Transverse colon (tissue), 4 donors: Measurements from ENCODE around the gene SCTR. TPM values are rescaled to one million over a fixed set of nuclear protein-coding genes. Genes with fewer than 3 reads are reported as not detected.
A peak's percentile ranks its signal among the peaks of the same experiment; 100 is the strongest.

Source experiments
- DNase-seq: peaks from one replicate; pipeline ENCODE4 v3.0.0-alpha.2; 2019
- H3K27ac ChIP-seq, 4 donors: fragments of 200-600 bp; sonication (generic); 2 replicates each; pipeline ENCODE4 v1.5.1; 2016 to 2018; ENCODE audit warnings: inconsistent platforms in 4 of 4
- H3K27me3 ChIP-seq: fragments of 200-600 bp; sonication (generic); 2 replicates; pipeline ENCODE4 v1.5.1; 2017; ENCODE audit warnings: inconsistent platforms
- H3K36me3 ChIP-seq, 4 donors: fragments of 200-600 bp; sonication (generic); 2 replicates each; pipeline ENCODE4 v1.5.1; 2017 to 2019; ENCODE audit warnings: inconsistent platforms in 4 of 4
- H3K4me1 ChIP-seq, 4 donors: fragments of 200-600 bp; sonication (generic); 2 replicates each; pipeline ENCODE4 v1.5.1; 2017 to 2020; ENCODE audit warnings: inconsistent platforms in 4 of 4
- H3K4me3 ChIP-seq, 4 donors: fragments of 200-600 bp; sonication (generic); 1 replicate in 1 of 4; 2 replicates in 3 of 4; pipeline versions ENCODE4 v1.5.1 to v1.6.1; 2017 to 2019; ENCODE audit warnings: inconsistent platforms in 4 of 4
- H3K9me3 ChIP-seq, 2 donors: fragments of 200-600 bp; sonication (generic); 2 replicates each; pipeline ENCODE4 v1.5.1; 2017 to 2019; ENCODE audit warnings: inconsistent platforms in 2 of 2
- EP300 ChIP-seq: sonication (generic); formaldehyde crosslinking; IDR thresholded peaks from one replicate; pipeline ENCODE4 v1.6.1; 2017; ENCODE audit warnings: antibody characterized with exemption, low read depth
- POLR2A ChIP-seq: fragments of 450-650 bp; IDR thresholded peaks from one replicate; pipeline ENCODE4 v1.6.1; 2016; ENCODE audit warnings: antibody characterized with exemption, mild to moderate bottlenecking, moderate library complexity
- POLR2AphosphoS5 ChIP-seq, 3 donors: sonication (generic); formaldehyde crosslinking; IDR thresholded peaks; one replicate each; pipeline ENCODE4 v1.6.1; 2016; ENCODE audit warnings: antibody characterized with exemption in 3 of 3
- WGBS, 2 donors: methylation state at CpG; one replicate each; pipeline ENCODE4 v1.1.5; 2018; ENCODE audit warnings: low coverage in 1 of 2; 5-methylcytosine and 5-hydroxymethylcytosine counted together
- in situ Hi-C, 4 donors: fragments of 200-750 bp; cut with MboI; loops; one replicate each; pipeline versions ENCODE4 v1.15.0 to v1.15.1; 2017; ENCODE audit warnings: low sequenced_read_pairs in 3 of 4, low pct_ligation_motif_present in 1 of 4, low pct_unique_long_range_greater_than_20kb in 1 of 4
- intact Hi-C: fragments of 100-400 bp; cut with DNase I; formaldehyde crosslinking; loops from one replicate; pipeline ENCODE4 v1.15.1; 2023; ENCODE audit warnings: low total_unique reads
- total RNA-seq, 4 donors: library from RNA; depleted of rRNA; stranded (reverse); fragments of >200 nt; gene quantifications; one replicate each; pipeline ENCODE4 v1.1.0, GENCODE V29; 2016
- TF ChIP-seq, protein P1 (sequence below), 5 experiments: fragments of 200-600 bp in 3 of 5; fragments of 450-650 bp in 2 of 5; sonication (generic) in 3 of 5; IDR thresholded peaks; 1 replicate in 2 of 5; 2 replicates in 3 of 5; pipeline ENCODE4 v1.5.1; 2016 to 2017; ENCODE audit warnings: antibody characterized with exemption in 5 of 5, inconsistent platforms in 3 of 5, mild to moderate bottlenecking in 2 of 5, moderate library complexity in 1 of 5

The SCTR gene
- total RNA-seq, 4 donors from 2014 or later, result not detected

- no peaks in the 10 kb centered on the region for H3K36me3 ChIP-seq
- DNase-seq, result peak; percentile 83
- no peaks in the 10 kb centered on the region for H3K27me3 ChIP-seq
- TF ChIP-seq POLR2AphosphoS5 (IDR thresholded peaks at IDR 0.05) (no peak), POLR2A (no peak), EP300 (no peak)
- TF ChIP-seq, protein P1, sequence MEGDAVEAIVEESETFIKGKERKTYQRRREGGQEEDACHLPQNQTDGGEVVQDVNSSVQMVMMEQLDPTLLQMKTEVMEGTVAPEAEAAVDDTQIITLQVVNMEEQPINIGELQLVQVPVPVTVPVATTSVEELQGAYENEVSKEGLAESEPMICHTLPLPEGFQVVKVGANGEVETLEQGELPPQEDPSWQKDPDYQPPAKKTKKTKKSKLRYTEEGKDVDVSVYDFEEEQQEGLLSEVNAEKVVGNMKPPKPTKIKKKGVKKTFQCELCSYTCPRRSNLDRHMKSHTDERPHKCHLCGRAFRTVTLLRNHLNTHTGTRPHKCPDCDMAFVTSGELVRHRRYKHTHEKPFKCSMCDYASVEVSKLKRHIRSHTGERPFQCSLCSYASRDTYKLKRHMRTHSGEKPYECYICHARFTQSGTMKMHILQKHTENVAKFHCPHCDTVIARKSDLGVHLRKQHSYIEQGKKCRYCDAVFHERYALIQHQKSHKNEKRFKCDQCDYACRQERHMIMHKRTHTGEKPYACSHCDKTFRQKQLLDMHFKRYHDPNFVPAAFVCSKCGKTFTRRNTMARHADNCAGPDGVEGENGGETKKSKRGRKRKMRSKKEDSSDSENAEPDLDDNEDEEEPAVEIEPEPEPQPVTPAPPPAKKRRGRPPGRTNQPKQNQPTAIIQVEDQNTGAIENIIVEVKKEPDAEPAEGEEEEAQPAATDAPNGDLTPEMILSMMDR (IDR thresholded peaks at IDR 0.05), result no peak
- no peaks in the 10 kb centered on the region for H3K9me3 ChIP-seq
- 29 to 50% methylated on average over 1 to 9 of the region's 9 CpGs for WGBS, 2 donors
- intact Hi-C loops (no loop called here), in situ Hi-C loops (loop anchor here in 1 of 4 donors (25.0 kb wide), 1 partner anchor 600 kb away; no protein-coding TSS in a partner anchor)
- H3K4me1 ChIP-seq, result peaks cover 13 to 30% (median 25%) of the 10 kb centered on the region in 4 donors
- peak overlapping the region; percentile 51 to 68 (median 62) for H3K27ac ChIP-seq
- H3K4me3 ChIP-seq, result no peak overlapping the region
Observed at GRCh38 chr2:119487434-119488244, 36.6 kb downstream of the SCTR start.

DNA sequence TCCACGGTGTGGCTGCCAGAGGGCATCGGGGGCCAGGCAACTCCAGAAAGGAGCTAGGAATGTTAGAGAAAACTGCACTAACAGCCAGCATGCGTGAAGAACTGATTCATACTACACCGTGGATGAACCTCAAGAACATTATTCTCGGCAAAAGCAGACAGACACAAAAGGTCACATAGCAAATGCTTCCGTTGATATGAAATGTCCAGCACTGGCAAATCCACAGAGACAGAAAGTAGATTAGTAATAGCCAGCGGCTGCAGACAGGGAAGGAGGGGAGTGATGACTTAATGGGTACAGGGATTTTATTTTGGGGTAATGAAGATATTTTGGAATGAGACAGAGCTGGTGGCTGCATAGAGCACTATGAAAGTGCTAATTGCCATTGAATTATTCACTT, 37.4 kb downstream of the SCTR start:
- Histone ChIP-seq H3K36me3 (no peaks in the 10 kb centered on the region), H3K27me3 (no peaks in the 10 kb centered on the region), H3K4me1 (peaks cover 13 to 24% (median 19%) of the 10 kb centered on the region in 4 donors), H3K27ac (peak overlapping the region; percentile 51 to 68 (median 60)), H3K4me3 (no peak overlapping the region), H3K9me3 (no peaks in the 10 kb centered on the region)
- in situ Hi-C loops (loop anchor here in 1 of 4 donors (25.0 kb wide), 1 partner anchor 600 kb away; no protein-coding TSS in a partner anchor), intact Hi-C loops (no loop called here)
- no peak for DNase-seq
- TF ChIP-seq EP300, result no peak
- TF ChIP-seq POLR2A, result no peak
- no peak for TF ChIP-seq POLR2AphosphoS5 (IDR thresholded peaks at IDR 0.05)
- TF ChIP-seq, protein P1 (IDR thresholded peaks at IDR 0.05), result no peak
- WGBS, 2 donors, result 69 to 75% methylated on average over 4 to 7 of the region's 7 CpGs

DNA sequence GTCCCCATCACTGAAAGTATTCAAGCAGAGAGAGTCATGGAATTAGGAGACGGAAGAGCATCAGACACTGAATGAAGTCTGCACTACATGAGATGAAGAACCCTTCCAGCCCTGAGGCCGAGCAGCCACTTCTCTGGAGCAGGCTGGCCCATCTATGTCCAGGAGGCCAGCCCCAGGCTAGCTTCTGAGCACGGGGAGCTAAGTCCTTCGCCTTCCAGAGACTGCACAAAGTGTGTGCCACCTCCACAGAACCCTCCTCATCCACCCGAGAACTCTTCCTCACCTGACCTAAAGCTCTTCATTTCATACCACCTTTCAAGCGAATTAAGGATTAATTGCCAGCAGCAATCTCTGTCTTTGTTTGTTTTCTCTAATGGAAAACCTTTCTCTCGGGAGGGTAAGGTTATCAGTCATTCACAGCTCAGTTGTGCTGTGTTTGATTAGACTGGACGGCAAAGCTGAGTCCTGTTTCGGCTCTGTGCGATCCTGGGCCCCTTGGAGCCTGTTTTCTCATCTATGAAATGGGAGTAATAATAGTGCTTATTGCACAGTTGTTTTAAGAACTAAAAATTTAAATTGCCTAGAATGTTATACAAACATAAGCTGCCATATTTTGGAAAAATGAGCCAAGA, 38.0 kb downstream of the SCTR start:
- no peak for DNase-seq
- TF ChIP-seq POLR2A (no peak), POLR2AphosphoS5 (IDR thresholded peaks at IDR 0.05) (no peak), EP300 (no peak)
- TF ChIP-seq, protein P1 (IDR thresholded peaks at IDR 0.05), result no peak
- intact Hi-C loops, result no loop called here
- Histone ChIP-seq H3K36me3 (no peaks in the 10 kb centered on the region), H3K27ac (no peak overlapping the region), H3K4me1 (peaks cover 13 to 23% (median 16%) of the 10 kb centered on the region in 4 donors), H3K4me3 (no peak overlapping the region), H3K27me3 (no peaks in the 10 kb centered on the region), H3K9me3 (no peaks in the 10 kb centered on the region)
- in situ Hi-C loops, result loop anchor here in 1 of 4 donors (25.0 kb wide), 1 partner anchor 599 kb away; no protein-coding TSS in a partner anchor
- 86 to 93% methylated on average over 10 of the region's 10 CpGs for WGBS, 2 donors
